HG02623 (cell line): ENCODE data around the gene VPS4B.
"Not testable (repeated sequence)": the region's sequence is repeated elsewhere in the genome, so short reads cannot be mapped to it uniquely, and the experiment has no call there.

Experiments
- ATAC-seq: cut with Tn5 transposase; IDR thresholded peaks from one replicate; pipeline ENCODE4 v1.9.1; 2021; ENCODE audit warnings: moderate library complexity; ENCODE audit not compliant: unreplicated experiment

The VPS4B gene

GRCh38 chr18:63373161-63373560, 49.1 kb downstream of the VPS4B start:
- ATAC-seq = no peak

DNA sequence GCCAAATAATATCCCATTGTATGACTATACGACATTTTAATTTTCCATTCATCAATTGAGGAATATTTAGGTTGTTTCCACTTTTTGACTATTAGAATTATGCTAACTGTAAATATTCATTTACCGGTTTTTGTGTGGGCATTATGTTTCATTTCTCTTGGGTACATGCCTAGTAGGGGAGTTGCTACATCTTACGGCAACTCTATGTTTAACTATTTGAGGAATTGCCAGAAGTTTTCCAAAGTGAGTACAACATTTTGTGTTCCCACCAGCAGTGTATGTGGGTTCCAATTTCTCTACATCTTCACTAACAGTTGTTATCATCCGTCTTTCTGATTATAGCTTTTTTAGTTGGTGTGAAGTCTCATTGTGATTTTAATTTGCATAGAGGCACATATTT, 53.7 kb downstream of the VPS4B start:
- no peak for ATAC-seq

DNA sequence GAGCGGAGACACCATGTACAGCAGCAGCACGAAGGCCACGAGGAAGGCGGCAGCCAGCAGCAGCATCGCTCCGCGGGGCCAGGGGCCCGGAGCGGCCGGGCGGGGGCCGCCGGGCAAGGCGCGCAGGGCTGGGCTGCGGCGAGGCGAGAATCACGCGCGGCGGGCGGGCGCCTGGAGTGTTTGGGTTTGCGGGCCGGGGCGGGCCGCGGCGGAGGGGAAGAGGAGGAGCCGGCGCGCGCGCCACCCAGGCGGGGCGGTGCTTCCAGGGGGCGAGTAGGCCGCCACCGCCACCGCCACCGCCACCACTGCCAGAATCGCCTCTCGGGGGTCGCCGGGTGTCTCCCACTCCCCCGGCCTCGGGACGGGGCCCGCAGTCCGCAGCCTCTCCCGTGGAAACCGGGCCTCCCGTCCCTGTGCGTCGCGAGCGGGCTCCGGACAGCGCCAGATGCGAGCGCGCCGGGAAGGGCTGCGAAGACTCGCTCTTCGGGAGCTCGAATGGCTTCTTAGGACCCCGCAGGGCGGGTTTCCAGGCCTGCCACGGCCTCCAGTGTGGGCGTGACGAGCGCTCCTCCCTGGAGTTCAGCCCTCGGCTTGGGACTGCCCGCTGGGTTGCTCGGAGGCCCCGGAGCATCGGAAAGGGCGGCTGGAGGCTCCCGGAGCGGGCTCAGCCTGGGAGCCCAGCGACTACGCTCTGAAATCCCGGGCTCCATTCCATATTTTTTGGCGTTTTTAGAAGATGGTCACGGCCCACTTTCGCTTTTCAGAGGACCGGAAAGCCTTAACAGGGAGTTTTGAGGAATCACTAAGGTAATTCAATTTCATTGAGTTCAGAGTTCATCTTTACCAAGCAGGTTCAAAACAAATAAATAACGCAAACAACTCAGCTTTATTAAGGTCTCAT, 55.0 kb downstream of the VPS4B start, which contains the start of gene KDSR:
TSS of gene KDSR (minus strand) at position 154 of the 901 bp plus-strand sequence. CDS start at position 66, 88 bp downstream.
- ATAC-seq = peak; percentile 84

DNA sequence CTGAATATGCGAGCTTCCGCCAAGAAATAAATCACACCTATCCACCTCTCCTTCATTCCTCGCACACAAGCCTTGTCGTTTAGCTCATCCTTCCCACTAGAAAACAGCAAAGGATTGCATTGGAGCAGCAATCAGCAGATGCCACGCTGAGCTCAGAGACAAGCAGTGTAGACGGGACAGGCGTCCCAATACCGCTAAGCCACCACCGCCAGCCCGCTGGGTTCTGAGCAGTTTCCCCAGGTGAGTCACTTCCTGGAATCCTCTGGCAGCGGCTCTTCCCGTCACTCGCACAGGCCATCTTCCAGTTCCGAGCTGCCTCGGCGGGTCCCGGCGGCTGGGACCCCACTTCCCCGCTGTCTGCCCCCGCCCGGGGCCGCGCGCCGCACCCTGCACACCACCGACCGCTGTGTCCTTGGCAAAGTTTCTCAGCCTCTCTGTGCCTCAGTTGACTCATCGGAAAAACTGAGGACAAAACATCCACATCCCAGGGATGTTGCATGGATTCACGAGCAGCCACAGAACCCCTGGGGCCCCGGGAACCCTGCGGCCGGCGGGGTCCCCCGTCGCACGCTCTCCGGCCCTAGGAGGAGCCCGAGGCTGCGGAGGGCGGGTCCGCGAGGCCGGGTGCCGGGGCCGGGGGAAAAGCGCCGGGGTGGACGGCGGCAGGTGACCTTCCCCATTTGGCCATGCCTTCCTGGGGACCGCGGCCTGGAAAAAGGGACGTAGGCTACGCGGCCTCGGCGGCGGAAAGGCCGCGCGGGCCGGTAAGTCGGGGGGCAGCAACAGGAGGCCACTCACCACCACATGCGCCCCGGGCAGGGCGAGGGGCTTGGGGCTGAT, 55.8 kb downstream of the VPS4B start:
- ATAC-seq = peak; percentile 27

DNA sequence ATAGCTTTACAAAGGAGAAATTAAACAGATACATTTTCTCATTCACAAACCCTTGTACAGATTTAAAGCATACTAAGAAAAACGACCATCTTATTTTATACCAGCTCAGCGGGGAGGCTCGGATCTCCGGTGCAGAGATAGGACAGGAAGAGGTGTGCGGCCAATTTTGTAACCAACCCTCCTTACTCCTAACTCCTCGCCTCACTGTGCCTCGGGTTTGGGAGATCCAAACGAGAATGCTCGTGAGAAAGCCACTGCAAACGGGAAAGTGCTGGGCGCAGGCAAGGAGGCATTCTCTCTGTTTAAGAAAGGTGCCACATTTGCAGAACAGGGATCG, 56.4 kb downstream of the VPS4B start:
- ATAC-seq = no peak

DNA sequence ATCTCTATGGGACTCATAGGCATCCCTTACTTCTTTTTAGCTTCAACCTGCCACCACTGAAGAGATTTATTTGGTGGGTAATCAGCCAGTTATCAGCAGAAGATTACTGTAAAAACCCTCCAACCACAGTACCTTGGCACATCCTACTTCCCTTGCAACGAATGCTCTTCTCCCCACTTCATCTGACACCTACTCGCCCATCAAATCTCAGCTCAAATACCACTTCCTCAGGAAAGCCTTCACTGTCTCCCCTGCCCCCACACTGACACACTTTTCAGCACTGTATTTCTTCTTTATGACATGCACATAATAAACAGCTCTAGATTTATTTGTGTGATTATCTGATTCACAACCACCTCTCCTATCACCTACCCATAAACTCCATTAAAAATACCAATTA, 58.3 kb downstream of the VPS4B start:
- ATAC-seq = no peak

DNA sequence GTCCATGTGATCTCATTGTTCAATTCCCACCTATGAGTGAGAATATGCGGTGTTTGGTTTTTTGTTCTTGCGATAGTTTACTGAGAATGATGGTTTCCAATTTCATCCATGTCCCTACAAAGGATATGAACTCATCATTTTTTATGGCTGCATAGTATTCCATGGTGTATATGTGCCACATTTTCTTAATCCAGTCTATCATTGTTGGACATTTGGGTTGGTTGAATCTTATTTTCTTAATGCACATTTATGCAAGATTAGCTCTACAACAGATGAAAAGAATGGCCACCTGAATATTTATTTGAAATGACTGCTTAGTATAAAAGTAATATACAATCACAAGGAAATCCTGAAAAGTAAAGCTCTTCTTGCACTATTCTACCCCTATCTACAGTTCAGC, 58.9 kb downstream of the VPS4B start:
- ATAC-seq = not testable (repeated sequence)

DNA sequence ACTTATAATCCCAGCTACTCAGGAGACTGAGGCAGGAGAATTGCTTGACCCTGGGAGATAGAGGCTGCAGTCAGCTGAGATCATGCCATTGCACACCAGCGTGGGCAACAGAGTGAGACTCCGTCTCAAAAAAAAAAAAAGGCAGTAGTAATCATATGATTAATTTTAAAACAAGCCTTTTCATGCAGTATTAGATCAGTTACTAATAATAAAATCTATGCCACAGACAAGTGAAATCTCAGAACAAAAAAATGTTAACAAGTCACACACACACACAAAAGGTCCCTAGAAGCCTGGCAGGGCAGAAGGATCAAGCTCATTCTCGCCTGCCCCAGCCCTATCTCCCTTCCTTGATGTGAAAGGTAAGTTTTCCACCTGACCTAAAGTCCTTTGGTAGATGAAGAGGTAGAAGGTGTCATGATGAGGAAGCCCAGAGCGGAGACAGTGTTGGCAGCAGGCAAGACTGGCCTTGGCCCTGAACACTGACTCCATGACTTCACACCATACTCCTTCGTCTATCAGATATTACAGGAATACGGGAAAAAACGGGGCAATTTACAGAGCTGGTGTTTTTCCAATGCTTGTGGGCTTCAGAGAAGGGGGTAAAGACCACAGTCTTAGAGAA, 65.9 kb downstream of the VPS4B start:
- ATAC-seq = no peak

- ATAC-seq = no peak
Measured at GRCh38 chr18:63350230-63350629, 72.0 kb downstream of the VPS4B start.

- ATAC-seq = peak; percentile 61
Measured at GRCh38 chr18:63348508-63349136, 73.7 kb downstream of the VPS4B start.

DNA sequence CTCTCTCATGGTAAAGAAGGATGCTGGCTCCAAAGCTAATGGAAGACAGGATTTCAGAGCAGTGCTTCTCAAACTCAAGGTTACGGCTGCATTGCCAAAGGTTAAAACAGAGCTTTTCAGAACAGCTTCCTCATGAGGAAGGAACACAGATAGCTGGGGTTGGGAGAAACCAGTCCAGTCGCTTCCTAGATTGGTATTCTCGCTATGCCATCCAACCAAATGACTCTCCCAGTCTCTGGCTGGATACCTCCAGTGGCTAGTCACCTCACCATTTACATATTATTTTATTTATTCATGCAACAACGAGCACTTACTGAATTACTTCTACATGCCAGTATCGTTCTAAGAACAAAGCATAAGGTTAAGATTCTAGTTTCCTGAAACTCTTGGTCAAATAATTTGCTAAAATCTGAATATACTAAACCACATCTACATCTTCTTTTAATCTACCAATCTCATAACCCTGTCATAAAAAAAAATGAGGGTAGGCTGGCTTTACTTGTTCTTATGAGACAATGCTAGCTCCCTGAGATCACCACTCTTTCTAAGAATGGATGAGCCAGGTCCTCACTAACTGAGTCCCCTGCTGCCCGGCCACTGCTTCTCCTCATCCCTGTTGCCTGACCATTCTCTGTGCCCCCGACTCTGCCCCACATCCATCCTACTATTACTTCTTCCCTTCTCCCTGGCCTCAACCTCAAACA, 75.6 kb downstream of the VPS4B start:
- ATAC-seq = no peak

GRCh38 chr18:63346031-63346430, 76.2 kb downstream of the VPS4B start:
- no peak for ATAC-seq

DNA sequence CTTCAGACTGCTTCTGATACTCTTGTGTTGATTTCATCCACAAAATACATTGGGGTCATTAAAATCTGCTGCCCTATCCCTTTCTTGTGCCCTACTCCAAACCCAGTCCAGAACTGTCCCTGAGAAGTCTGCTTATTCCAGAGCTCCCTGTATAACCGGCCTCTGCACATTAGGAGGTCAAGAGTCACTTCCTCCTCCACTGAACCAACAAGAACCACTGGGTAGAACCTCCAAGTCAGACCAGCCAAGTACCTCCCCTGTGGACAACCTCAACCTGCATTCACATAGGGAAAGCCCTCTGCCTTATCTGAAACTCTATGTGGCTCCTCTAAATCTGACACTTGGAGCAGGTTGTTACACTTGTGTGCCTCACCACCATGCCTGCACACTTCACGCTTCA, 77.4 kb downstream of the VPS4B start:
- no peak for ATAC-seq

DNA sequence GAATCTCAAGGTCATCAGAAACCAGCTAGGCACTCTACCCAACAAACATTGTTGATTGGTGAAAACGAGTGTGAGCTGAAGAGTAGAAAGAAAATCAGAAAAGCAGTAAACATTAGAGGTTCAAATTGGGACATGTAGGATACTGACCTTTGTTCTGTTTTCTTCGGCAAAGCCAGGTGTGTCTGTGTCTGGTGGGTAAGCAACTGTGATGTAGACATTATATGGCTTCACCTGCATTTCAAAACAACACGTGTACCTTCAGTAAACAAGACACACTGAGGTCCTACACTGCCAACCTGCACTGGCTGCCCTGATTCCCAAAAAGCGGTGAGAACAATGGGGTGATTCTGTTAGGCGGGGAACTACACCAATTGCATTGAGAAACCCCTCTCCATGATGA, 78.0 kb downstream of the VPS4B start:
- no peak for ATAC-seq

GRCh38 chr18:63342206-63342605, 80.1 kb downstream of the VPS4B start:
- ATAC-seq = no peak

GRCh38 chr18:63339920-63340484, 82.3 kb downstream of the VPS4B start:
- ATAC-seq = no peak
